Measurements from ENCODE around the gene RALB.
"Not testable (repeated sequence)": the region's sequence is repeated elsewhere in the genome, so short reads cannot be mapped to it uniquely, and the experiment has no call there.

Gene RALB

GRCh38 chr2:120243211-120243610 is 9.4 kb upstream of the RALB start:
- DNase-seq (ENCODE audit: low spot score), result no peak

- no peak for DNase-seq (ENCODE audit: low spot score)
These were observed 8.6 kb upstream of the RALB start for GRCh38 chr2:120243875-120244553.

GRCh38 chr2:120244656-120245519 is 7.8 kb upstream of the RALB start:
- DNase-seq (ENCODE audit: low spot score), result no peak

GRCh38 chr2:120245520-120246332 is 6.9 kb upstream of the RALB start:
- DNase-seq (ENCODE audit: low spot score), result no peak

GRCh38 chr2:120246546-120247300 is 5.9 kb upstream of the RALB start:
- DNase-seq (ENCODE audit: low spot score), result no peak

- no peak for DNase-seq (ENCODE audit: low spot score)
These were observed 4.8 kb upstream of the RALB start for GRCh38 chr2:120247851-120248250.

GRCh38 chr2:120250640-120251039 is 2.0 kb upstream of the RALB start:
- no peak for DNase-seq (ENCODE audit: low spot score)

GRCh38 chr2:120251078-120251477 is 1.6 kb upstream of the RALB start:
- DNase-seq (ENCODE audit: low spot score), result no peak

GRCh38 chr2:120251880-120252224 is 800 bp upstream of the RALB start:
- no peak for DNase-seq (ENCODE audit: low spot score)

GRCh38 chr2:120253021-120253882 is 600 bp downstream of the RALB start:
- peak; percentile 87 for DNase-seq (ENCODE audit: low spot score)

- DNase-seq (ENCODE audit: low spot score), result no peak
These were observed 1.5 kb downstream of the RALB start for GRCh38 chr2:120254178-120254577.

- no peak for DNase-seq (ENCODE audit: low spot score)
These were observed 2.4 kb downstream of the RALB start for GRCh38 chr2:120255071-120255470.

- DNase-seq (ENCODE audit: low spot score), result no peak
These were observed 3.5 kb downstream of the RALB start for GRCh38 chr2:120255986-120256650.

GRCh38 chr2:120256651-120257000 is 4.0 kb downstream of the RALB start:
- no peak for DNase-seq (ENCODE audit: low spot score)

- DNase-seq (ENCODE audit: low spot score), result no peak
These were observed 4.9 kb downstream of the RALB start for GRCh38 chr2:120257522-120257921.

GRCh38 chr2:120258196-120258595 is 5.5 kb downstream of the RALB start:
- no peak for DNase-seq (ENCODE audit: low spot score)

GRCh38 chr2:120259939-120260338 is 7.3 kb downstream of the RALB start:
- not testable (repeated sequence) for DNase-seq (ENCODE audit: low spot score)

GRCh38 chr2:120260736-120261135 is 8.1 kb downstream of the RALB start:
- no peak for DNase-seq (ENCODE audit: low spot score)

GRCh38 chr2:120261387-120262006 is 8.8 kb downstream of the RALB start:
- DNase-seq (ENCODE audit: low spot score), result no peak

GRCh38 chr2:120262150-120262549 is 9.5 kb downstream of the RALB start:
- DNase-seq (ENCODE audit: low spot score), result no peak

Measured in RKO (cell line).